Stimulated activated CD4-positive, alpha-beta T cell treated with anti-CD3 and anti-CD28 coated beads, Interleukin-1b, Interleukin-23, amount 100 ng/mL, for 4 hours (primary cell): ENCODE measurements around the gene SCAI.
"Not testable (repeated sequence)": the region's sequence is repeated elsewhere in the genome, so short reads cannot be mapped to it uniquely, and the experiment has no call there.

Source experiments
- DNase-seq, 2 donors: peaks; one replicate each; pipeline ENCODE4 v3.0.0-alpha.2; 2020; ENCODE audit warnings: low read depth in 2 of 2

Gene SCAI

GRCh38 chr9:124947727-124948391, 195.5 kb downstream of the SCAI start:
- no peak for DNase-seq

- DNase-seq, result no peak
These were observed 197.2 kb downstream of the SCAI start for GRCh38 chr9:124946167-124946566.

- peak; percentile 36 to 47 for DNase-seq
These were observed 201.4 kb downstream of the SCAI start for GRCh38 chr9:124941679-124942561.

- DNase-seq, result peak; percentile 90 to 91
These were observed 202.2 kb downstream of the SCAI start, which contains the start of gene GOLGA1 for GRCh38 chr9:124940894-124941678. GOLGA1 (minus strand) TSS chr9:124941083; CDS start chr9:124938711, 2,372 bp downstream.

GRCh38 chr9:124940521-124940893, 202.8 kb downstream of the SCAI start:
- no peak for DNase-seq

- no peak for DNase-seq
These were observed 203.4 kb downstream of the SCAI start for GRCh38 chr9:124939944-124940343.

GRCh38 chr9:124934290-124934689, 209.0 kb downstream of the SCAI start:
- no peak for DNase-seq

GRCh38 chr9:124932333-124932732, 211.0 kb downstream of the SCAI start:
- DNase-seq, result no peak

GRCh38 chr9:124929464-124929863, 213.9 kb downstream of the SCAI start:
- DNase-seq, result no peak

- DNase-seq, result no peak
These were observed 215.2 kb downstream of the SCAI start for GRCh38 chr9:124928116-124928515.

GRCh38 chr9:124920394-124920793, 222.9 kb downstream of the SCAI start:
- DNase-seq, result not testable (repeated sequence)

GRCh38 chr9:124914753-124915405, 228.4 kb downstream of the SCAI start:
- DNase-seq, result no peak

GRCh38 chr9:124913378-124913777, 229.9 kb downstream of the SCAI start:
- DNase-seq, result no peak

- no peak for DNase-seq
These were observed 231.6 kb downstream of the SCAI start for GRCh38 chr9:124911766-124912165.

GRCh38 chr9:124908098-124908497, 235.2 kb downstream of the SCAI start:
- no peak for DNase-seq

GRCh38 chr9:124906966-124907365, 236.4 kb downstream of the SCAI start:
- DNase-seq, result no peak

GRCh38 chr9:124899845-124900244, 243.5 kb downstream of the SCAI start:
- no peak for DNase-seq

- DNase-seq, result no peak
These were observed 245.5 kb downstream of the SCAI start for GRCh38 chr9:124897570-124898460.

GRCh38 chr9:124894741-124895170, 248.6 kb downstream of the SCAI start:
- DNase-seq, result peak in 1 of 2 donors; percentile 12

GRCh38 chr9:124894035-124894740, 249.1 kb downstream of the SCAI start:
- DNase-seq, result no peak
